HG02840 (cell line): ENCODE data around the gene C2CD2L.
"Not testable (repeated sequence)": the region's sequence is repeated elsewhere in the genome, so short reads cannot be mapped to it uniquely, and the experiment has no call there.

Experiments
- ATAC-seq: cut with Tn5 transposase; IDR thresholded peaks from one replicate; pipeline ENCODE4 v1.9.1; 2021; ENCODE audit warnings: mild to moderate bottlenecking, moderate library complexity, moderate number of reproducible peaks; ENCODE audit not compliant: unreplicated experiment, low FRiP score

C2CD2L gene

DNA sequence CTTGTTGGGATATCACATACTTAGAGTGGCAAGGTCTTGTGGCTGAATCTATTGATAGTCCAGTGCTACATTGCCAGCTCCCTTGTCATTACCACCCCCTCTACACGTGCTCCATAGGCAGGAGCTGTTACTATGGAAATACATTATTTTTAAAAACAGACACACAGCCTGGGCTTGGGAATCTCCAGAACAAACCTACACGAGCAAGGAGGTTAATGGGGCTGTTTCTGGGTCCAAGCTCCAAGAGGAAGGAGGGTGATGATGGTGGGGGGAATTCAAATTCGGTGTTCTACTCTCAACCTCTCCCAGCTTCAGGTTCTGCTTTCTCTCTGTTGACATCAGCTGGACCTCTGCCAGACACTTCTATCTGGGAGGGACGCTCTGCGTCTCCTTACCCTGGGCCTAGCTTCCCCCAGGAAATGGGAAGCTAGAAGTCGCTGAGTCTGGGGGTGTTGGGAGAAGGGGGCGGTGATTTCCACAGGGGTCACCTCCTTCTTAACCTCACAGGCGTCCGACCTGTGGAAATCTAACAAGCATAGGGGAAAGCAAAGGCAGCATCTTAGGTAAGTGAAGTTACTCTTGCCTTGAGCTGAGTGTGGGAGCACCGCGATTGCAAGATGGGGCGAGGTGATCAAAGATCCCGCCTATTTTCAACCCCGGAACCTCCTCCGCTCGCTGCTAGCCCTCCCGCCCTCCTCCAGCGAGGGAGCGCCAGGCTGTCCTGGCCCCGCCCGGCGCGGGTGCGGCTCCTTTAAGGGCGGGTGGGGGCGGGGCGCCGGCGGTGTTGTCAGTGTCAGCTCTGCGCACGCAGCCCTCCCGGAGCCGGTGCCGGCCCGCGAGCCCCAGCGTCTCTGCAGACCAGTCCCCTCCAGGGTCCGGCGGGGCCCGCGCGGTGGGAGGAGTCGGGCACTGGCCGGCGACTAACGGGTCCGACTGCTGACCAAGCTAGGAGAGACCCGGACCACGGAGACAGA lies at the start of gene C2CD2L:
Gene C2CD2L (plus strand): TSS at position 781 of the 974 bp plus-strand sequence. CDS start 398 bp downstream, outside the sequence.
- peak; percentile 67 for ATAC-seq

DNA sequence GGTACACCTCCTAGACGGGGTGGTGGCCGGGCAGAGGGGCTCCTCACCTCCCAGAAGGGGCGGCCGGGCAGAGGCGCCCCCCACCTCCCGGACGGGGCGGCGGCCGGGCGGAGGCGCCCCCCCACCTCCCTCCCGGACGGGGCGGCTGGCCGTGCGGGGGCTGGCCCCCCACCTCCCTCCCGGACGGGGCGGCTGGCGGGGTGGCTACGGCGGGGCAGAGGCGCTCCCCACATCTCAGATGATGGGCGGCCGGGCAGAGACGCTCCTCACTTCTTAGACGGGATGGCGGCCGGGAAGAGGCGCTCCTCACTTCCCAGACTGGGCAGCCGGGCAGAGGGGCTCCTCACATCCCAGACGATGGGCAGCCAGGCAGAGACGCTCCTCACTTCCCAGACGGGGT lies 48.0 kb upstream of the C2CD2L start:
- not testable (repeated sequence) for ATAC-seq

DNA sequence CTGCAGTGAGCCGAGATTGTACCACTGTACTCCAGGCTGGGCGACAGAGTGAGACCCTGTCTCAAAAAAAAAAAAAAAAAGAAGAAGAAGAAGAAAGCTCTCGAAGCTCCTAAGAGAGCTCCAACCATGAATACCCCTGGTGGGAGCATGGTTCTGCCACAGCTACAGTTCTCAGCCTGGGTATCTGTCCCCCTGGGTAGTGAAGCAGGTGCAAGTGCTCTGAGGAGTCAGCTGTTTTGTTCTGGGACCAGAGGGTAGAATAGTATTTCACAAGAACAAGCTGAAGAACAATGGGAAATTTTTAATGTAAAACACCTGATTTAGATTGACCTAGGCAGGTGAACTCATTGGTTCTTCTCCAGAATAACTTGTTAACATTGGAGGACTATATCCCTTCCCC lies 45.9 kb upstream of the C2CD2L start:
- no peak for ATAC-seq

DNA sequence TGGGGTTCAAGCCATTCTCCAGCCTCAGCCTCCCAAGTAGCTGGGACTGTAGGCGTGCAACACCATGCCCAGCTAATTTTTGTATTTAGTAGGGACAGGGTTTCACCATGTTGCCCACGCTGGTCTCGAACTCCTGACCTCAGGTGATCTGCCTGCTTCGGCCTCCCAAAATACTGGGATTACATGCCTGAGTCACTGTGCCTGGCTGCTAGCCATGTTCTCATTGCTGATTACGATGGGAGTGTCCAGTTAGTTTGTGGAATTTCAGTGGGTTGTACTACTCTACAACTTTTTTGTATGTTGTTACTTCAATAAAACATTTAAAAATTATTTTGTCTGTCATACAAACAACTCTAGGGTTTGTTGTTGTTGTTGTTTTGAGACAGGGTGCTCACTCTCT lies 44.4 kb upstream of the C2CD2L start:
- no peak for ATAC-seq

DNA sequence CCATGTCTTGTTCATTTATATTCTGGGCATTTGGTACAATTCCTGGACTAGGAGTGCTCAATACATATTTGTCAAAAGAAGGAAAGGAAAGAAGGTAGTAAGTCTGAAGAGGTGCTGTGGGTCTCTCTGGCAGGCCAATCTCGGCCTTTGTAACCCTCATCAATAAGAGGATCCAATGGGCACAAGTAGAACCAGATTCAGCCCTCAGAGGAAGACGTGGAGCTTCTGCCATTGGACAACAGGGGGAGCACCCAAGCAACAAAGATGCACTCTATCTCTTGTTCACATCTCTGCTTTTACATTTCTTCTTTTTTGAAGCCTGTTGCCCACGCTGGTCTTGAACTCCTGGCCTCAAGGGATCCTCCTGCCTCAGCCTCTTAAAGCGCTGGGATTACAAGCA lies 41.8 kb upstream of the C2CD2L start:
- ATAC-seq, result no peak

DNA sequence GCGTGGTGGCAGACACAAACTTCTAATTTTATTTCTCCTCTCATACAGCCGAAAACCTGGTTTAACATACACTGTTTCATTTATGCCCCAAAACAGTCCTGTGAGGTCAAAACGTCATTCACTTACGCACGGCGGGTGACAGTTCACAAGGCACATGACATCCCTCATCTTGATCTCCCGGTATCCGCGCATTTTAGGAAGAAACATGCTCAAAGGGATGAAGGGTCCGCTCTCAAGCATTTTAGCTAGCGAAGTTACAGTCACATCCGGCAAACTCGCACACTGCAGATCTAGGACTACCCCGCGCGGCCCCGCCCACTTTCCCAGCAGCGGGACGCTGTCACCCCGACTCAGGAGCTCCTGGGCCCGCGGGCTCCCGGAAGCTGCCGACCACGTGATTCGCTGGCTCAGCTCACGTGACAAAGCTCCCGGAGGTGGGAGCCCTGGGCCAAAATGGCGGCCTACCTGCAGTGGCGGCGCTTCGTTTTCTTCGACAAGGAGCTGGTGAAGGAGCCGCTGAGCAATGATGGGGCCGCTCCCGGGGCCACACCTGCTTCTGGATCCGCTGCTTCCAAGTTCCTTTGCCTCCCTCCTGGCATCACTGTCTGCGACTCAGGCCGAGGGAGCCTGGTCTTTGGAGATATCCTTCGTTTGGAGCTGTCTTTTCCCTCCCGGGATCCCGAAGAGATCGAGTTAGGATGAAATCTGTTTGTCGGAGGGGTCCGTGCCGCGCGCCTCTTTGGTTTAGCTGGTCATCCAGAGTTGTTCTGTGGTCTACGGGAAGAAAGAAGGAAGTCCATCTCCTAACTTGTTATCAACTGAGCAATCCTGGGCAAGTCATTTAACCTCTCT lies 39.5 kb upstream of the C2CD2L start, which contains the start of gene VPS11:
Gene VPS11 (plus strand): TSS at position 448 of the 852 bp plus-strand sequence. CDS start 6 bp downstream, at position 454.
- peak; percentile 86 for ATAC-seq

DNA sequence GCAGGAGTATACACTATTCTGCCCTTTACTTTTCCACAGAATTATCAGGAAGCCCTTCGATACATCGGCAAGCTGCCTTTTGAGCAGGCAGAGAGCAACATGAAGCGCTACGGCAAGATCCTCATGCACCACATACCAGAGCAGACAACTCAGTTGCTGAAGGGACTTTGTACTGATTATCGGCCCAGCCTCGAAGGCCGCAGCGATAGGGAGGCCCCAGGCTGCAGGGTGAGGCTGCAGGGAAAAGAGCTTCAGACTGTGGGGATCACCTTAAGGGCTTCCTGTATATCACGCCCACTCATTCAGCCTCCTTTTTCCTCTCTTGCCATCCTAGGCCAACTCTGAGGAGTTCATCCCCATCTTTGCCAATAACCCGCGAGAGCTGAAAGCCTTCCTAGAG lies 29.3 kb upstream of the C2CD2L start:
- no peak for ATAC-seq

DNA sequence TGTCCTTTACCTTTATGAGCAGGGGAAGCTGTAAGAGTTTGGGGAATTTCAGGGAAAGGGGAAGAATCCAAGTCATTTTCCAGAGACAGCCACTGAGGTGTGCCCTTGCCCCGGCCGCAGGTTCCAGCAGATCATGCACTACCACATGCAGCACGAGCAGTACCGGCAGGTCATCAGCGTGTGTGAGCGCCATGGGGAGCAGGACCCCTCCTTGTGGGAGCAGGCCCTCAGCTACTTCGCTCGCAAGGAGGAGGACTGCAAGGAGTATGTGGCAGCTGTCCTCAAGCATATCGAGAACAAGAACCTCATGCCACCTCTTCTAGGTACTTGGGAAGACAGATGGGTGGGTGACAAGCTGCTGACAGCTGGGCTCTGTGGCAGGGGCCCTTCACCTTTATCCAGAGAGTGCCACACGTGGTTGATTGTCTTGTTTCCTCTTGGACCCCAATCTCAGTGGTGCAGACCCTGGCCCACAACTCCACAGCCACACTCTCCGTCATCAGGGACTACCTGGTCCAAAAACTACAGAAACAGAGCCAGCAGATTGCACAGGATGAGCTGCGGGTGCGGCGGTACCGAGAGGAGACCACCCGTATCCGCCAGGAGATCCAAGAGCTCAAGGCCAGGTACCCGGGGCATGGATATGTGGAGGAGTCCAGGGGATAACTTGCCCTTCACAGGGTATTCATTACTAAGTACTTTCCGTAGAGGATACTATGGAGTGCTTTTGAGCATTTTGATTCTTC lies 28.3 kb upstream of the C2CD2L start:
- no peak for ATAC-seq

DNA sequence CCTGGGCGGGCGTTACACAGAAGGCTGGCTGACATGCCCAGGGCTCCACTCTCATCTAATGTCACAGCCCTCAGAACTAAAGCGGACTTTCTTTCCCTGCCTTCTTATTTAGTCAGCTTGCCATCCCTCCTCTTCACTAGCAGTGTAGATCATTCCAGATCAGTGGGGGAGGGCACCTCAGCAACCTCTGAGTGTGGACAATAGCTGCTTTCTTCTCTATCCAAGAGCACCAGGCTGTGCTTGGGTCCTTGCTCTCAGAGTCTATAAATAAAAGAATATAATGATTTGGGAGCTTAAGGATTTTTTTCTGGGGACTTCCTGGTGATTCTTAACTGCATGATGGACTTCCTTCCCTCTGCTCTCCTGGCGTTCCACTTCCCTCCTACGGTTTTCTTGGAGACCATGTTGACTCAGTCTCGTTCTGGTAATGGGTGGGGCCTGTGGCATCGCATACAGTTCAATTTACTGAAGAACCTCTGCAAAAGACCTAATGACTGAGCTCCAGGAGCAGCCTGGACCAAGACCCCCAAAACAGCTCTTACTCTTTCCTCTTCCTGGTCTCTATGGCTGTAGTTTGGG lies 25.4 kb upstream of the C2CD2L start:
- no peak for ATAC-seq

DNA sequence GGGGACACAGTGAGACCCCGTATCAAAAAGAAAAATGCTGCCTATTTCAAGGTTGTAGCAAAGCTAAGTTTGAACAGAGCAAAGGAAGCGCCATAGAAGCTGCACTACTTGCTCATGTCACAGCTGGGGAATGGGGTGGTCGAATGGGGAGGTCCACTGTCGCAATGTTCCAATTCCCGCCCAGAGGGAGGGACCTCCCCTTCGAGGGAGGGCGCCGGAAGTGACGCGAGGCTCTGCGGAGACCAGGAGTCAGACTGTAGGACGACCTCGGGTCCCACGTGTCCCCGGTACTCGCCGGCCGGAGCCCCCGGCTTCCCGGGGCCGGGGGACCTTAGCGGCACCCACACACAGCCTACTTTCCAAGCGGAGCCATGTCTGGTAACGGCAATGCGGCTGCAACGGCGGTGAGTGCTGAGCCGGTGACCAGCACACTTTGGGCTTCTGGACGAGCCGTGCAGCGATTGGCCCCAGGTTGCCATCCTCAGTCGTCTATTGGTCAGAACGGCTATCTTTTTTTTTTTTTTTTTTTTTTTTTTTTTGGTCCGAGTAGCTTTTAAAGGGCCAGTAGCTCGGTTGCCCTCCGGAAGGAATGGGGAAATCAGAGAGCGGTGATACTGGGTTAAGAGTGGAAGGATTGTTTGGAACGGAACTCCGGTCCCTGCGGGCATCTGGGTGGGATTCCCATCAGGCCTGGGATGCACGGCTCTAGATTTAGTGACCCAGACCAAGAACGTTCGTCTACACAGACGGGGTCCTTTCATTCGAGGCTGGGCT lies 22.3 kb upstream of the C2CD2L start, which contains the start of gene HMBS:
Gene HMBS (plus strand): TSS at position 219 of the 774 bp plus-strand sequence. CDS start 153 bp downstream, at position 372.
- ATAC-seq, result peak; percentile 92

DNA sequence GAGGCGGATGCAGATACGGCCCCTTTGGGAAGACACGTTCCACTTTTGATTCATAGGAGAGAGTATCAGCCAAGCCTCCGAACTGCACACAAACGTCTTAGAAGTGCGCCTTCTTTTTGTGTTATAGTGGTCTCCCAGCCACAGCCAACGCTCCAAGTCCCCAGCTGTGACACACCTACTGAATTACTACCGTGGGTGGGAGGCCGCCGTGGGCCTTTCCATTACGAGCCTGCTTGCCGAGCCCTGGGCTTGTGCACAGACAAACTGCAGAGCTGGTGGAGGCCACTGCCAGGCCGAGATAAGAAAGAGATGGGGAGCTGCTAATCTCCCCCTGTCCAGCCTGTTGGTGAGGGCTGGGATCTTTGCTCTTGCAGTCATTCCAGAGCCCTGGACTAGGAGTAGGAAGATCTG lies 21.7 kb upstream of the C2CD2L start:
- ATAC-seq, result no peak

DNA sequence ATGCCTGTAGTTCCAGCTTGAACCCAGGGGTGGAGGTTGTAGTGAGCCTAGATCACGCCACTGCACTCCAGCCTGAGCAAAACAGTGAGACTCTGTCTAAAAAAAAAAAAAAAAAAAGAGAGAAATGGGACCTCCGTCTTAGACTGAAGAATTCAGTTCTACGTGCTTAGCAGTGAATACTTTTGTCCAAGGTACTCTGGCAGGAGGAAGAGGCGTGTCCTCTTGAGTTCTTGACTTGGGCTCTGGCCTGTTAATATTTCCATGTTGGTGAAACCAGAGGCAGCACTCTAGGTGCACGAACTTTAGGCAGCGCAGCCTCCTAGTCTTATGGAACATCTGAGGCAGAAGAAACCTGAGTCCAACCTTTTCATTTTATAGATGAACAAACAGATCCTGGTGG lies 20.0 kb upstream of the C2CD2L start:
- ATAC-seq, result no peak

DNA sequence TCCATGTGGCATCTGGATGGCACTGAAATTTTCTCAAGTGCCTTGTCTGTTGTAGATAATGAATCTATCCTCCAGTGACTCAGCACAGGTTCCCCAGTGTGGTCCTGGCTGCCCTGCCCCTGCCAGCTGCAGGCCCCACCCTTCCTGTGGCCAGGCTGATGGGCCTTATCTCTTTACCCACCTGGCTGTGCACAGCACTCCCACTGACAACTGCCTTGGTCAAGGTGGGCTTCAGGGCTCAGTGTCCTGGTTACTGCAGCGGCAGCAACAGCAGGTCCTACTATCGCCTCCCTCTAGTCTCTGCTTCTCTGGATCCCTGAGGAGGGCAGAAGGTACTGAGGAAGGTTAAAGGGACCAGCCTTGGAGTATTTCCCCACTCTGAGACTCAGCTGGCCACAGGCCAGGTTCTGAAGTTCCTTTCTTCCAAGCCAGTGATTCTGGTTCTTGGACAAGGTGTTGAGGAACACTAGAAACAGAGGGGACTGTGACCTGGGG lies 19.4 kb upstream of the C2CD2L start:
- no peak for ATAC-seq

DNA sequence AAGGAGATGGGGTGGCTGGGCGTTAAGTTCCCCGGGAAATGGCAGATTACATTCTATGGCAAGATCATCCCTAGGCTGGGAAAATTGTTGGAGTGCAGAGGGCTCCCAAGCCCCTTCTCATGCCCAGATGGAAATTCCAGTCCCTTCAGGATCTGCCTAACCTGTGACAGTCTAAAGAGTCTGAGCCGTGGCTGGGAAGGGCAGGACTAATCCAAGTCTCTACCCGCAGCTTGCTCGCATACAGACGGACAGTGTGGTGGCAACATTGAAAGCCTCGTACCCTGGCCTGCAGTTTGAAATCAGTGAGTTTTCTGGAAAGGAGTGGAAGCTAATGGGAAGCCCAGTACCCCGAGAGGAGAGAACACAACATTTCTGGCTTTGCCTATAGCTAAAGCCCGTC lies 18.7 kb upstream of the C2CD2L start:
- ATAC-seq, result no peak

DNA sequence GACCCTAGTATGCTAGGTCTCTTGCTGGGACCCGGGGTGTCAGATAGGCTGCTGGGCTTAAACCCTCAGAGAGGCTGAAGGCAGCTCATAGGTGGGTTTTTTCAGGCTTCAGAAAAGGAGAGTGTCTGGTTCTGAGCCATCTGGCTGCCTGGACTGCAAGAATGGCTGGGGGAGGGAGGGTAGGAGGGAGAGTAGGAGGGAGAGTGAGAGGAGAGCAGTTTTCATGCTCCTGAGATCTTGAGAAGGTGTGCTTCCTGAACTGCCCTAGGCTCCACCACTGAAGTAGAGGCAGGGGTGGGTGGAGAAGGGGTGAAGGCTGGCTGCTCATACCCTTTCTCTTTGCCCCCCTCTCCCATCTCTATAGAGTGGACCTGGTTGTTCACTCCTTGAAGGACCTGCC lies 17.8 kb upstream of the C2CD2L start:
- ATAC-seq, result no peak

DNA sequence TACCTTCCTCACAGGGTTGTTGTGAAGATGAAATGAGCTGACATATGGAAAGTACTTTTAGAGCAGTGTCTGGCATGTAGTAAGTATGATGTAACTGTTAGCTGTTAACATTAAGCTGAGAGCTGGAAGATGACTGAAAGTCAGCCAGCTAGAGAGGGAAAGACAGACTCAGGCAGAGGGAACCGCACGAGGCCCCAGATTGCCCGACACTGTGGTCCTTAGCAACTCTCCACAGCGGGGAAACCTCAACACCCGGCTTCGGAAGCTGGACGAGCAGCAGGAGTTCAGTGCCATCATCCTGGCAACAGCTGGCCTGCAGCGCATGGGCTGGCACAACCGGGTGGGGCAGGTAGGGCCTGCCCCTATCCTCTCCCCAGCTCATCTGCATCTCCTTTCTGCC lies 16.0 kb upstream of the C2CD2L start:
- ATAC-seq, result no peak

DNA sequence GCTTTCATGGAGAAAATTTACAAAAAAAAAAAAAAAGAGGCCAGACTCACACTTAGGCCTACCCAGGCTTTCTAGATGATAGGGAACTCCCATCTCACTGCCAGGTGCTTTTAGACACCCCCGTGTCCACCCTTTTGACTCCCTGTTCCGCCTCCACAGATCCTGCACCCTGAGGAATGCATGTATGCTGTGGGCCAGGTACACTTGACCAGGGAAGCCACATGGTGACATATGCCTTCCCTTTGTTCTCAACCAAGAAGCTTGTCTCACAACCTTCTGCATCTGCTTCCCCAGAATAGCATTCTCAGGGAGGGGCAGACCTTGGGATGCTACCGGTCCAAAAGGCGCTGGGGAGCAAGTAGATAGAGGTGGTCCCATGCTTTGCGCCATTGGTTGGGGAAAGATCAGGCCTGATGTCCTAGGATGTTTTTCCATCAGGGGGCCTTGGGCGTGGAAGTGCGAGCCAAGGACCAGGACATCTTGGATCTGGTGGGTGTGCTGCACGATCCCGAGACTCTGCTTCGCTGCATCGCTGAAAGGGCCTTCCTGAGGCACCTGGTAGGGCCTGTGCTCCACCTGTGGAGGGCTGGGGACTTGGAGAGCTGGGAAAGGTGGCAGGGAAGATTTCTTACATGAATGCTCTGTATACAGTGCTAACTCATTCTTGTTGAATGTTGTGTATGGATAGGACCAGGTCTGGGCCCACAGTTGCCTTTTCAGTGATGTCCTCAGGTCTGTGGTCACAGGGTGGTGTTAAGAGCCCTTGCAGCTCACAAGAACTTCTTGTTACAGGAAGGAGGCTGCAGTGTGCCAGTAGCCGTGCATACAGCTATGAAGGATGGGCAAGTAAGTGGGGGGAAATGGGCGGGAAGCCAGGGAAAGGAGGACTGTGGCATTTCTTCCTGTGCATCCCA lies 14.9 kb upstream of the C2CD2L start:
- ATAC-seq, result no peak
